Activated T-helper 2 cell treated with anti-CD3 and anti-CD28 coated beads, Interferon-gamma antibody, Interleukin-2, Interleukin-4, amounts not matched to agents 10 μg/mL and 5 μg/mL and 100 μg/mL, durations not matched to agents 14 hours and 24 hours and 36 hours (primary cell): ENCODE results near the gene ACR. TPM values are rescaled to one million over a fixed set of nuclear protein-coding genes. Genes with fewer than 3 reads are reported as not detected.

Experiments used
- DNase-seq: peaks from one replicate; pipeline ENCODE4 v3.0.0; 2021; ENCODE audit warnings: low spot score
- H3K27ac Mint-ChIP-seq: one replicate; pipeline ENCODE4 v1.8.0; 2021; ENCODE audit warnings: mixed read lengths
- H3K27me3 Mint-ChIP-seq: one replicate; pipeline ENCODE4 v1.8.0; 2021; ENCODE audit warnings: low read depth, mixed read lengths
- H3K36me3 Mint-ChIP-seq: one replicate; pipeline ENCODE4 v1.8.0; 2021; ENCODE audit warnings: low read depth, mixed read lengths
- H3K4me1 Mint-ChIP-seq: one replicate; pipeline ENCODE4 v1.8.0; 2021; ENCODE audit warnings: low read depth, mixed read lengths
- H3K4me3 Mint-ChIP-seq: one replicate; pipeline ENCODE4 v1.8.0; 2021; ENCODE audit warnings: low read depth, mild to moderate bottlenecking, moderate library complexity, mixed read lengths
- H3K9me3 Mint-ChIP-seq: one replicate; pipeline ENCODE4 v1.8.0; 2021; ENCODE audit warnings: mixed read lengths
- intact Hi-C: fragments of 100-400 bp; cut with micrococcal nuclease; formaldehyde crosslinking; loops from one replicate; pipeline ENCODE4 v1.15.1; 2023
- total RNA-seq: library from RNA; stranded (reverse); gene quantifications from 2 replicates; pipeline ENCODE4 v1.2.3, GENCODE V29; 2022

ACR gene
- total RNA-seq, 1 donor from 2014 or later = not detected

- no peaks in the 10 kb centered on the region for H3K27me3 Mint-ChIP-seq
These were observed 31.4 kb upstream of the ACR start for GRCh38 chr22:50706481-50707125.

DNA sequence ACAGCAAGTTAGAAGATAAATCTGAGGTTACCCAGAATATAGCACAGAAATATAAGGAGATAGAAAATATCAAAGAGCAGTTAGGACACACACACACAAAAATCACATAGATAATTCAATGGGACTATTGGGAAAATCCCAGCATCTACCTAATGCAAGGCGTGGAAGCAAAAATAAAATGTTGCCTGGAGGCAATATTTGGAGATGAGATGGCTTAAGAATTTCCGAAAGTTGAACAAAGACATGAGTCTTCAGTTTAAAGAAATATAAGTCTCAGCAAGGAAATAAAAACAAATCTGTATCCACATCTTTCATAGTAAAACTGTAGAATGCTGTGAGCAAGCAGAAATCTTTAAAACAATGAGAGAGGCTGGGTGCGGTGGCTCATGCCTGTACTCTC, 29.5 kb upstream of the ACR start:
- DNase-seq = no peak
- intact Hi-C loops = no loop called here
- no peak overlapping the region for H3K27ac Mint-ChIP-seq
- no peaks in the 10 kb centered on the region for H3K36me3 Mint-ChIP-seq
- H3K9me3 Mint-ChIP-seq = no peaks in the 10 kb centered on the region
- H3K4me1 Mint-ChIP-seq = no peaks in the 10 kb centered on the region
- no peak overlapping the region for H3K4me3 Mint-ChIP-seq
- H3K27me3 Mint-ChIP-seq = no peaks in the 10 kb centered on the region

More at GRCh38 chr22:50706481-50707125, 31.4 kb upstream of the ACR start:
- no peaks in the 10 kb centered on the region for H3K9me3 Mint-ChIP-seq
- DNase-seq = no peak
- H3K4me1 Mint-ChIP-seq = peaks cover 12% of the 10 kb centered on the region
- H3K27ac Mint-ChIP-seq = no peak overlapping the region
- no peaks in the 10 kb centered on the region for H3K36me3 Mint-ChIP-seq
- intact Hi-C loops = no loop called here
- no peak overlapping the region for H3K4me3 Mint-ChIP-seq

GRCh38 chr22:50708996-50709395, 29.0 kb upstream of the ACR start:
- Mint-ChIP-seq H3K4me1 (no peaks in the 10 kb centered on the region), H3K27ac (no peak overlapping the region), H3K36me3 (no peaks in the 10 kb centered on the region), H3K9me3 (no peaks in the 10 kb centered on the region), H3K27me3 (no peaks in the 10 kb centered on the region), H3K4me3 (no peak overlapping the region)
- intact Hi-C loops = no loop called here
- DNase-seq = no peak

DNA sequence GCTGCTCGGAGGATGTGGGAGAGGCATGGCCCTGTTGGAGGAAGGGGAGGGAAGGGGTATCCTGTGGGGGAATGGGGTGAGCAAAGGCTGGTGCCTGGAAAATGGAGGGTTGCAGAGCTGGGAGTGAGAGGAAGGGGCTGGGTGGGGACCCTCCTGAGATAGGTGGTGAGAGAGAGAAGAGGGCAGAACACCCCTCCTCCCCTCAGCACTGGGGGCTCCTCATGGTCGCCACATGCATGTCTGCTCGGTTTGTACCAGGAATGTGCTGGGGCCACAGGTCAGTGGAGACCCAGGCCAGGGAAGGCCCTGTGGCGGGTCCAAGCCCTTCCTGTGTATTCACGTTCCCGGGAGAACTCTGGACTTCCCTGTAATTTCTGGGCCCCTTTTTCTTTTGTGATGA, 27.8 kb upstream of the ACR start:
- intact Hi-C loops = no loop called here
- no peaks in the 10 kb centered on the region for H3K27me3 Mint-ChIP-seq
- H3K4me1 Mint-ChIP-seq = no peaks in the 10 kb centered on the region
- no peak overlapping the region for H3K27ac Mint-ChIP-seq
- no peak for DNase-seq
- no peaks in the 10 kb centered on the region for H3K36me3 Mint-ChIP-seq
- no peak overlapping the region for H3K4me3 Mint-ChIP-seq
- no peaks in the 10 kb centered on the region for H3K9me3 Mint-ChIP-seq

DNA sequence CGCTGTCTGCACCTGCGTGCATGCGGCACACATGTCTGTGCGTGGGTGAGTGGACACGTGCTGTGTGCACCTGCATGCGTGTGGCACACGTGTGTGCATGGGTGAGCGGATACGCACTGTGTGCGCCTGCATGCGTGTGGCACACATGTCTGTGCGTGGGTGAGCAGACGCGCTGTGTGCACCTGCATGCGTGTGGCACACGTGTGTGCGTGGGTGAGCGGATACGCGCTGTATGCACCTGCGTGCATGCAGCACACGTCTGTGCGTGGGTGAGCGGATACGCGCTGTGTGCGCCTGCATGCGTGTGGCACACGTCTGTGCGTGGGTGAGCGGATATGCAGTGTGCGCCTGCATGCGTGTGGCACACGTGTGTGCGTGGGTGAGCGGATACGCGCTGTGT, 27.1 kb upstream of the ACR start:
- Mint-ChIP-seq H3K27me3 (no peaks in the 10 kb centered on the region), H3K4me3 (no peak overlapping the region), H3K4me1 (no peaks in the 10 kb centered on the region), H3K27ac (no peak overlapping the region), H3K9me3 (no peaks in the 10 kb centered on the region), H3K36me3 (no peaks in the 10 kb centered on the region)
- no peak for DNase-seq
- intact Hi-C loops = no loop called here

DNA sequence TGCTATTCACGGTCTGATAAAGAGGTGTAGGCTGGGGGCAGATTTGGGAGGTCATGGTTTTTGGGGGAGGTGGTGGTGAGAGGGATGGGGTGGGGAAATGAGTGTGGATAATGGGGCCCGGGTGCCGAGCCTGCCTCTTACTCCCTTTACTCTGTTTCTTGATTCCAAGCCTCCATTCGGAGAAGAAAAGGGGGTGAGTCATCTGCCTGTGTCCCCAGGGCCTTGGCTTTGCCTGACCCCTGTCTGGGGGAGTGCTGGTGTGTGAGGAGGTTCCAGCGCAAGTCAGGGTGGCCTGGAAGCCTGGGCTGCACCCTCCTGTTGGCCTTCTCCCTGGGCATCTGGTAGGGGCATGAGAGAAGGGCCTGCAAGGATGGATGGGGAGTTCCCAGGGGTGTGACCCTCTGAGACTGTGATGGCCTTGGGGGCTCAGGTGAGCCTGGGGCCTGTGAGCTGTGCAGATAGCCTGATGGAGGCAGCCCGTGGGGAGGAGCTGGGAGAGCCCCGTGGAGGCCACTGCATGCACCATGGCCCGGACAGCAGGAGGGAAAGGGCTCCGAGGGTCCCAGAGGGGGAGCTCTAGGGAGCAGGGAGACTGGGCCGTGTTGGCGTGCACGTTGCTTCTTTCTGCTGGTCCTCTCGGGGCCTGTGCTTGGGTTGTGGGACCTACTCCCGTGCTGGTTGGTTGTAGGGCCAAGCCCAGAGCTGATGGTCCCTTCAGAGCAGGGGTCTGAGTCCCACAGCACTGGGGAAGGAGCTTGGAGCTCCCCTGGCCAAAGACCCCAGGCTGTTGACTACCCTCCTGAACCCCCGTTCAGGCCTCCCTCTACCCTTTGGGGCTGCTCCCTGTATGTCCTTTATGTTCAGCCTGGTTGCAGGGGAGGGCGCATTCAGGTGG, 26.3 kb upstream of the ACR start:
- no peak overlapping the region for H3K4me3 Mint-ChIP-seq
- intact Hi-C loops = no loop called here
- no peaks in the 10 kb centered on the region for H3K4me1 Mint-ChIP-seq
- no peaks in the 10 kb centered on the region for H3K36me3 Mint-ChIP-seq
- no peaks in the 10 kb centered on the region for H3K9me3 Mint-ChIP-seq
- DNase-seq = no peak
- H3K27ac Mint-ChIP-seq = no peak overlapping the region
- no peaks in the 10 kb centered on the region for H3K27me3 Mint-ChIP-seq

DNA sequence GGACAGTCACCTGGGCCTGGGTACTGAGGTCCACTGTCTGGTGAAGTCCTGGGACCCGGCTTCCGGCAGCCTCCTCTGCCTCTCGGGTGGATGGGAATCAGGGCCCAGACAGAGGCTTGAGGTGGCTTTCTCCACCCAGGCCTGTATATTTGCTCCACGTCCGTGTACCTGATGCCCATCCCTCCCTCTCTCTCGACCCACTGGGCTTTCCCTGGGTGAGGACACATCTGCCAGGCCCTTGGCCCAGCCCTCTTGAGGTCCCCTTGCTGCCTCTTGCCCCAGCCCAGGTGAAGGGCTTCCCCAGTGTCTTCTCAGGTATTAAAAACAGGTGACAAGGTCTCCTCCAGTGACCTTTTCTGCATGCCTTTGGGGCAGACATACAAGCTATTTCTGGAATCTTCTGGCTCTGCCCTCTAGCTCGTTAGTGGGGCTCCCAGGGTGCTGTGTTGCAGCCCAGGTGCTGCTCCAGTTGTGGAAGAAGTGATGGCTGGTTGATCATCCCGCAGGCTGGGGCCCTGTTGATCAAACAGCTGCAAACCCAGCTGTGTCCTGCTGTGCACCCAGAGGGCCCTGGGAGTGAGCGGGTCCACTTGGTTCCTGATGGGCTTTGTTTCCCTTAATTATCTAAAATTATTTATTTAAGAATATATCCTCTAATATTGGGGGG, 25.5 kb upstream of the ACR start:
- intact Hi-C loops = no loop called here
- DNase-seq = no peak
- no peaks in the 10 kb centered on the region for H3K4me1 Mint-ChIP-seq
- H3K4me3 Mint-ChIP-seq = no peak overlapping the region
- no peaks in the 10 kb centered on the region for H3K27me3 Mint-ChIP-seq
- no peaks in the 10 kb centered on the region for H3K9me3 Mint-ChIP-seq
- no peak overlapping the region for H3K27ac Mint-ChIP-seq
- no peaks in the 10 kb centered on the region for H3K36me3 Mint-ChIP-seq

- Mint-ChIP-seq H3K27ac (no peak overlapping the region), H3K4me1 (no peaks in the 10 kb centered on the region), H3K36me3 (no peaks in the 10 kb centered on the region), H3K27me3 (no peaks in the 10 kb centered on the region), H3K4me3 (no peak overlapping the region), H3K9me3 (no peaks in the 10 kb centered on the region)
- intact Hi-C loops = no loop called here
- DNase-seq = no peak
These were observed 25.0 kb upstream of the ACR start for GRCh38 chr22:50713008-50713385.

DNA sequence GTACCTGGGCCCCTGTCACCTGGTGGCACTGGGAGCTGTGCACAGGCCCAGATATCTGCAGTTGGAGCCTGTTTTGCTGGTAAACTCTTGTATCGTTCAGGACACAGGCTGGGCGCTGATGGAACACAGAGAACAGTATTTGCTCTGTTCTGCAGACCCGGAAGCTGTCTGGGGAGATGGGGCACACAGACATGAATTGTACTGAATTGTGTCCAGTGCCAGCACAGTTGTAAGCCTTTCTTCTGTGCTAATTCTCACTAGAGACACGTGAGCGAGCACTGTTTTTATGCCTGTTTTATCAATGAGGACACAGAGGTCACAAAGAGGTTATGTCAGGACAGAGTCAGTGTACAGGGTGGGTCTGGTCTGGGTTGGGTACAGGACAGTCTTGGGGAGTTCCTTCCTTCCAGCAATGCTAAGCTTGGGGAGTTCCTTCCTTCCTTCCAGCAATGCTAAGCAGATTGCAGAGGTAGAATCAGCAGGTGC, 24.4 kb upstream of the ACR start:
- H3K4me3 Mint-ChIP-seq = no peak overlapping the region
- intact Hi-C loops = no loop called here
- DNase-seq = no peak
- no peaks in the 10 kb centered on the region for H3K9me3 Mint-ChIP-seq
- no peaks in the 10 kb centered on the region for H3K27me3 Mint-ChIP-seq
- no peak overlapping the region for H3K27ac Mint-ChIP-seq
- no peaks in the 10 kb centered on the region for H3K36me3 Mint-ChIP-seq
- H3K4me1 Mint-ChIP-seq = no peaks in the 10 kb centered on the region

DNA sequence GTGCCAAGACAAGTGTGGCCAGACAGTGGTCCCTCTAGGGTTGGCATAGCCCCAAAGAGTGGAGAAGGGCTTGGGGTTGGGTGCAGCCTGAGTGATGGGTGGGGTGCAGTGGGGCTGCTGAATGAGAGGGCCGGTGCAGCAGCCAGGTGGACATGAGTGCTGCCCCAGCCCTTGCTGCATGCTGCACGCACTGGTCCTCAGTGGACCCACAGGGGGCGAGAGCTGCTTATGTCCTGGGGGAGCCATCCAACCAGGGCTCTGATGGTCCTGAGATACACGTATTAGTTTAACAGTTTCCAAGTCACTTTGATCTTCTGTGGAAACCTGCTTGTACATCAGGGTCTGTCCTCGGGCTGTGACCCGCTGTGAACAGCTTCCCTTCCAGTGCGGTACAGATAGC, 23.9 kb upstream of the ACR start:
- Mint-ChIP-seq H3K36me3 (no peaks in the 10 kb centered on the region), H3K4me1 (no peaks in the 10 kb centered on the region), H3K27me3 (no peaks in the 10 kb centered on the region), H3K9me3 (no peaks in the 10 kb centered on the region), H3K4me3 (no peak overlapping the region), H3K27ac (no peak overlapping the region)
- intact Hi-C loops = no loop called here
- no peak for DNase-seq

- Mint-ChIP-seq H3K9me3 (no peaks in the 10 kb centered on the region), H3K4me1 (no peaks in the 10 kb centered on the region), H3K27ac (no peak overlapping the region), H3K36me3 (no peaks in the 10 kb centered on the region), H3K27me3 (no peaks in the 10 kb centered on the region), H3K4me3 (no peak overlapping the region)
- no peak for DNase-seq
- intact Hi-C loops = no loop called here
These were observed 23.3 kb upstream of the ACR start for GRCh38 chr22:50714631-50715179.

- Mint-ChIP-seq H3K36me3 (no peaks in the 10 kb centered on the region), H3K4me3 (no peak overlapping the region), H3K4me1 (no peaks in the 10 kb centered on the region), H3K27me3 (no peaks in the 10 kb centered on the region), H3K9me3 (no peaks in the 10 kb centered on the region), H3K27ac (no peak overlapping the region)
- intact Hi-C loops = no loop called here
- DNase-seq = no peak
These were observed 22.8 kb upstream of the ACR start for GRCh38 chr22:50715250-50715649.

DNA sequence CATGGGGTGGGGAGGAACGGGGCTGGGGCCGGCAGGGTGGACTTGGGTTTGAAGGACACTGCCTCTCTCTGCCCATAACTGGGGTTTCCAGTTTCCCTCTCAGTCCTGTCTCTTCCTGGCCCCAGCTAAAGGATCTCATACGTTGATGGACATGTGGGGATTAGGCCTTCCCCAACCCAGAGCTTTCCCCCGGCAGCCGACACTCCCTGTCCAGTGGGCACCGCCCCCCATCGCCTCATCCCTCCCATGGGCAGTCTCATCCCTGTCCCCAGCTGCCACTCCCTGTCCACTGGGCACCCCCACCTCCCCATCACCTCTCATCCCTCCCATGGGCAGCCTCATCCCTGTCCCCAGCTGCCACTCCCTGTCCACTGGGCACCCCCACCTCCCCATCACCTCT, 22.2 kb upstream of the ACR start:
- Mint-ChIP-seq H3K4me3 (no peak overlapping the region), H3K4me1 (no peaks in the 10 kb centered on the region), H3K36me3 (no peaks in the 10 kb centered on the region), H3K9me3 (no peaks in the 10 kb centered on the region), H3K27ac (no peak overlapping the region), H3K27me3 (no peaks in the 10 kb centered on the region)
- intact Hi-C loops = no loop called here
- DNase-seq = no peak
